ENCODE measurements around the gene GGT6. TPM values are rescaled to one million over a fixed set of nuclear protein-coding genes. Genes with fewer than 3 reads are reported as not detected.
A peak's percentile ranks its signal among the peaks of the same experiment; 100 is the strongest.

The GGT6 gene
- total RNA-seq, 4 donors from 2014 or later = 214 to 308 (median 283) TPM

GRCh38 chr17:4569591-4569990 lies 9.2 kb upstream of the GGT6 start:
- 76 to 80% methylated on average over 1 of the region's 1 CpG for WGBS, 2 donors (ENCODE audit: low coverage in 1 of 2)
- no peak for DNase-seq
- Histone ChIP-seq H3K36me3 (no peaks in the 10 kb centered on the region), H3K27ac (no peak overlapping the region), H3K4me1 (peaks cover 0 to 12% (median 5%) of the 10 kb centered on the region in 4 donors), H3K27me3 (no peaks in the 10 kb centered on the region), H3K9me3 (no peaks in the 10 kb centered on the region), H3K4me3 (no peak overlapping the region)
- intact Hi-C loops (cut with DNase I; ENCODE audit: low total_unique reads) = loop anchor here (5.0 kb wide), 1 partner anchor 58 kb away; no protein-coding TSS in a partner anchor
- no peak for TF ChIP-seq POLR2AphosphoS5 (IDR thresholded peaks at IDR 0.05)
- no peak for TF ChIP-seq POLR2A (IDR thresholded peaks at IDR 0.05)
- TF ChIP-seq CTCF (IDR thresholded peaks at IDR 0.05) = no peak
- TF ChIP-seq EP300 (IDR thresholded peaks at IDR 0.05; ENCODE audit: low read depth) = no peak
- in situ Hi-C loops (cut with MboI; ENCODE audit: low pct_ligation_motif_present in 1 of 4, low pct_unique_long_range_greater_than_20kb in 1 of 4, low sequenced_read_pairs in 3 of 4) = loop anchor here in 2 of 4 donors (5.0 to 10.0 kb wide), 2 partner anchors 55 to 58 kb away; no protein-coding TSS in a partner anchor

GRCh38 chr17:4566785-4567184 lies 6.4 kb upstream of the GGT6 start:
- in situ Hi-C loops (cut with MboI; ENCODE audit: low pct_ligation_motif_present in 1 of 4, low pct_unique_long_range_greater_than_20kb in 1 of 4, low sequenced_read_pairs in 3 of 4) = loop anchor here in 2 of 4 donors (5.0 to 10.0 kb wide), 2 partner anchors 58 to 61 kb away; no protein-coding TSS in a partner anchor
- no peaks in the 10 kb centered on the region for H3K9me3 ChIP-seq
- peaks cover 9 to 26% (median 14%) of the 10 kb centered on the region in 4 donors for H3K4me1 ChIP-seq
- TF ChIP-seq POLR2A (IDR thresholded peaks at IDR 0.05) (no peak), CTCF (IDR thresholded peaks at IDR 0.05) (peak; percentile 55 to 74 (median 67))
- WGBS, 2 donors (ENCODE audit: low coverage in 1 of 2) = 13 to 20% methylated on average over 4 to 5 of the region's 5 CpGs
- H3K27ac ChIP-seq = no peak overlapping the region
- H3K4me3 ChIP-seq = no peak overlapping the region
- intact Hi-C loops (cut with DNase I; ENCODE audit: low total_unique reads) = loop anchor here (5.0 kb wide), 1 partner anchor 61 kb away; no protein-coding TSS in a partner anchor
- H3K36me3 ChIP-seq = no peaks in the 10 kb centered on the region
- peak; percentile 57 for DNase-seq
- H3K27me3 ChIP-seq = no peaks in the 10 kb centered on the region

- Histone ChIP-seq H3K36me3 (no peaks in the 10 kb centered on the region), H3K27me3 (no peaks in the 10 kb centered on the region), H3K27ac (peak overlapping the region in 2 of 4 donors; percentile 23 to 55), H3K4me3 (no peak overlapping the region), H3K4me1 (peaks cover 12 to 39% (median 23%) of the 10 kb centered on the region in 4 donors), H3K9me3 (no peaks in the 10 kb centered on the region)
- WGBS, 2 donors (ENCODE audit: low coverage in 1 of 2) = 25 to 29% methylated on average over 12 to 16 of the region's 16 CpGs
- in situ Hi-C loops (cut with MboI; ENCODE audit: low pct_ligation_motif_present in 1 of 4, low pct_unique_long_range_greater_than_20kb in 1 of 4, low sequenced_read_pairs in 3 of 4) (loop anchor here in 2 of 4 donors (5.0 to 10.0 kb wide), 2 partner anchors 59 to 62 kb away; no protein-coding TSS in a partner anchor), intact Hi-C loops (cut with DNase I; ENCODE audit: low total_unique reads) (loop anchor here (5.0 kb wide), 1 partner anchor 62 kb away; no protein-coding TSS in a partner anchor)
- TF ChIP-seq POLR2A (IDR thresholded peaks at IDR 0.05) = no peak
- peak; percentile 68 to 82 (median 79) for TF ChIP-seq CTCF (IDR thresholded peaks at IDR 0.05)
- DNase-seq = peak; percentile 77
Measured at GRCh38 chr17:4565209-4566141, 5.1 kb upstream of the GGT6 start.
